SU-DHL-6 (cell line): Measurements from ENCODE around the gene MAP3K12.

Experiments
- H2AFZ ChIP-seq: fragments of 200-600 bp; sonication (generic); 2 replicates; pipeline ENCODE4 v1.6.1; 2014; ENCODE audit warnings: low read depth, mild to moderate bottlenecking, moderate library complexity, mixed read lengths, antibody characterized with exemption, low read length; ENCODE audit not compliant: severe bottlenecking
- H3F3A ChIP-seq: fragments of 200-600 bp; shearing (Covaris generic); 2 replicates; pipeline ENCODE4 v1.6.0; 2016; ENCODE audit warnings: antibody characterized with exemption, mild to moderate bottlenecking; ENCODE audit not compliant: insufficient read depth
- H3K27ac ChIP-seq: fragments of 200-600 bp; sonication (generic); 2 replicates; pipeline ENCODE4 v1.5.1; 2016; ENCODE audit warnings: low read depth, mild to moderate bottlenecking, low read length, moderate library complexity, mixed read lengths
- H3K27me3 ChIP-seq: fragments of 200-600 bp; sonication (generic), shearing (Covaris generic); 2 replicates; pipeline ENCODE4 v1.6.0; 2014; ENCODE audit warnings: mild to moderate bottlenecking, low read length
- H3K36me3 ChIP-seq: fragments of 200-600 bp; sonication (generic); 2 replicates; pipeline ENCODE4 v1.6.1; 2014; ENCODE audit warnings: mild to moderate bottlenecking, low read length, mixed read lengths
- H3K4me2 ChIP-seq: fragments of 300-600, 200-600 bp; shearing (Covaris generic), sonication (generic); 2 replicates; pipeline ENCODE4 v1.6.0; 2014; ENCODE audit warnings: low read length, low read depth, mild to moderate bottlenecking; ENCODE audit not compliant: poor library complexity, severe bottlenecking
- H3K4me3 ChIP-seq: fragments of 200-600 bp; sonication (generic); 2 replicates; pipeline ENCODE4 v1.5.1; 2014; ENCODE audit warnings: antibody characterized with exemption, low read length, mild to moderate bottlenecking, mixed read lengths; ENCODE audit not compliant: insufficient read depth, poor library complexity, severe bottlenecking
- H3K79me2 ChIP-seq: fragments of 200-600 bp; sonication (generic); 2 replicates; pipeline ENCODE4 v1.6.1; 2014; ENCODE audit warnings: mild to moderate bottlenecking, low read length, moderate library complexity; ENCODE audit not compliant: insufficient read depth
- H3K9ac ChIP-seq: fragments of 200-600 bp; sonication (generic); 2 replicates; pipeline ENCODE4 v1.7.0; 2014; ENCODE audit warnings: mild to moderate bottlenecking, low read length
- H3K9me2 ChIP-seq: fragments of 200-600 bp; sonication (generic); replicated peaks from 2 replicates; pipeline ENCODE4 v1.6.1; 2014; ENCODE audit warnings: low read length; ENCODE audit not compliant: insufficient read depth
- H3K9me3 ChIP-seq: fragments of 200-600 bp; sonication (generic); 2 replicates; pipeline ENCODE4 v1.6.1; 2014; ENCODE audit warnings: low read length, mixed read lengths; ENCODE audit not compliant: insufficient read depth
- H4K20me1 ChIP-seq: fragments of 200-600 bp; sonication (generic); 2 replicates; pipeline ENCODE4 v1.6.1; 2014; ENCODE audit warnings: low read depth, mild to moderate bottlenecking, antibody characterized with exemption, low read length, moderate library complexity, mixed read lengths
- EZH2phosphoT487 ChIP-seq: fragments of 200-600 bp; sonication (generic), shearing (Covaris generic); conservative IDR thresholded peaks from 2 replicates; pipeline ENCODE4 v1.6.1; 2018; ENCODE audit warnings: mild to moderate bottlenecking, antibody characterized with exemption, low read length, moderate library complexity, mixed read lengths
- TF ChIP-seq, protein P1 (sequence below): fragments of 200-600 bp; sonication (generic); IDR thresholded peaks from one replicate; pipeline ENCODE4 v1.5.1; 2017; ENCODE audit warnings: antibody characterized with exemption, mild to moderate bottlenecking, low read length, moderate library complexity; ENCODE audit not compliant: insufficient read depth, poor library complexity, severe bottlenecking

The MAP3K12 gene

GRCh38 chr12:53483979-53484377 lies 15.3 kb downstream of the MAP3K12 start:
- no peak overlapping the region for H3K4me3 ChIP-seq
- H3K9me3 ChIP-seq = no peaks in the 10 kb centered on the region
- H3K27me3 ChIP-seq = no peaks in the 10 kb centered on the region
- H3K27ac ChIP-seq = no peak overlapping the region
- H3K9me2 ChIP-seq = no peaks in the 10 kb centered on the region
- peaks cover 14% of the 10 kb centered on the region for H3K36me3 ChIP-seq
- peaks cover 48% of the 10 kb centered on the region for H3F3A ChIP-seq
- H3K79me2 ChIP-seq = no peaks in the 10 kb centered on the region
- 0 out of 2 replicates have a peak, but pooled peaks cover 10% of the 10 kb centered on the region for H4K20me1 ChIP-seq
- H3K4me2 ChIP-seq = no peak overlapping the region
- H3K9ac ChIP-seq = no peak overlapping the region
- H2AFZ ChIP-seq = no peak overlapping the region
- TF ChIP-seq, protein P1, sequence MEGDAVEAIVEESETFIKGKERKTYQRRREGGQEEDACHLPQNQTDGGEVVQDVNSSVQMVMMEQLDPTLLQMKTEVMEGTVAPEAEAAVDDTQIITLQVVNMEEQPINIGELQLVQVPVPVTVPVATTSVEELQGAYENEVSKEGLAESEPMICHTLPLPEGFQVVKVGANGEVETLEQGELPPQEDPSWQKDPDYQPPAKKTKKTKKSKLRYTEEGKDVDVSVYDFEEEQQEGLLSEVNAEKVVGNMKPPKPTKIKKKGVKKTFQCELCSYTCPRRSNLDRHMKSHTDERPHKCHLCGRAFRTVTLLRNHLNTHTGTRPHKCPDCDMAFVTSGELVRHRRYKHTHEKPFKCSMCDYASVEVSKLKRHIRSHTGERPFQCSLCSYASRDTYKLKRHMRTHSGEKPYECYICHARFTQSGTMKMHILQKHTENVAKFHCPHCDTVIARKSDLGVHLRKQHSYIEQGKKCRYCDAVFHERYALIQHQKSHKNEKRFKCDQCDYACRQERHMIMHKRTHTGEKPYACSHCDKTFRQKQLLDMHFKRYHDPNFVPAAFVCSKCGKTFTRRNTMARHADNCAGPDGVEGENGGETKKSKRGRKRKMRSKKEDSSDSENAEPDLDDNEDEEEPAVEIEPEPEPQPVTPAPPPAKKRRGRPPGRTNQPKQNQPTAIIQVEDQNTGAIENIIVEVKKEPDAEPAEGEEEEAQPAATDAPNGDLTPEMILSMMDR = no peak
- no peak for TF ChIP-seq EZH2phosphoT487

DNA sequence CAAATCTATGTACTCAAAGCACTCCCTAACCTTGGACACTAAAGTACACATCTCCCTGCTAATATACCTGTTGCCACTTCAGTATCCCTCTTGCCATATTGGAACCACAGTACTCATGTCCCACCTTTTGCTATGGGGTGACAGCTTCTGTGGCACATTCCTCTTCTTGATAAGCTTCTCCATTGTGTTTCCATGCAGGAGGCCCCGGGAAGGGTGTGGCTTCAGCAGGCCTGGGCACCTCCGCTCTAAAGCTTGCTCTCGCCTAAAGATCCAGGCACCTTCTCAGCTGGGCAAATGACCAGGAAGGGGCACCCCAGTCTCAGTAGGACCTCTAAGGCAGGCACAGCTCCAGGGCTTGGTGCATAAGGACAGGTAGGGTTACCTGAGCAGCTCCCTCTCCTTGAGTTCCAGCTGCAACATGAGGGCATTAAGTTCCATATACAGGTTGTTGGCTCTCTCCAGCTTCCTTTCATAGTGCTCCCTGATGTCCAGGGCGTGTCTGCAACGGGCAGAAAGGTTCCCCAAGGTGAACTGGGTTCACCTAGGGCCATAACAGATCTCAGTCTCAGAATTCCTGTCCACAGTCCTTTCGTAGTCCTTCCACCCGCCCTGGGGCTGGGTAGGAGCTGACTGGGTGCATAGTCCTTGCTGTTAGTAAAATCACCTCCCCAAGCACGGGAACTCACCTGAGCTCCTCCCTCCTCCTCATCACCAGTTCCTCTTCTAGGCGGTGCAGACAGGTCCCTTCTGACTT lies 15.9 kb downstream of the MAP3K12 start:
- H4K20me1 ChIP-seq = 0 out of 2 replicates have a peak, but pooled peaks cover 12% of the 10 kb centered on the region
- peaks cover 20% of the 10 kb centered on the region for H3K36me3 ChIP-seq
- H3F3A ChIP-seq = peaks cover 52% of the 10 kb centered on the region
- H3K9ac ChIP-seq = no peak overlapping the region
- no peak overlapping the region for H3K27ac ChIP-seq
- no peaks in the 10 kb centered on the region for H3K27me3 ChIP-seq
- no peaks in the 10 kb centered on the region for H3K9me3 ChIP-seq
- H3K4me2 ChIP-seq = no peak overlapping the region
- H3K9me2 ChIP-seq = no peaks in the 10 kb centered on the region
- no peaks in the 10 kb centered on the region for H3K79me2 ChIP-seq
- TF ChIP-seq, protein P1 = no peak
- TF ChIP-seq EZH2phosphoT487 = no peak
- H3K4me3 ChIP-seq = no peak overlapping the region
- H2AFZ ChIP-seq = no peak overlapping the region

- Histone ChIP-seq H3K9me3 (no peaks in the 10 kb centered on the region), H4K20me1 (0 out of 2 replicates have a peak, but pooled peaks cover 16% of the 10 kb centered on the region), H3K9ac (no peak overlapping the region), H3K27ac (no peak overlapping the region), H3K79me2 (no peaks in the 10 kb centered on the region), H3K36me3 (peaks cover 23% of the 10 kb centered on the region), H3K4me2 (no peak overlapping the region), H3K27me3 (no peaks in the 10 kb centered on the region), H3K4me3 (no peak overlapping the region), H3K9me2 (no peaks in the 10 kb centered on the region), H2AFZ (no peak overlapping the region), H3F3A (peaks cover 57% of the 10 kb centered on the region)
- TF ChIP-seq, protein P1 = no peak
- TF ChIP-seq EZH2phosphoT487 = no peak
These were observed 16.6 kb downstream of the MAP3K12 start for GRCh38 chr12:53482626-53483168.
